ENCODE measurements around the gene KRT34.

KRT34 gene

GRCh38 chr17:41332239-41332638 is 49.9 kb downstream of the KRT34 start:
- no peak for DNase-seq (ENCODE audit: low read depth in 3 of 3)

GRCh38 chr17:41331606-41332005 is 50.5 kb downstream of the KRT34 start:
- no peak for DNase-seq (ENCODE audit: low read depth in 3 of 3)

GRCh38 chr17:41329279-41329948 is 52.7 kb downstream of the KRT34 start:
- peak in 1 of 3 experiments; percentile 22 for DNase-seq (ENCODE audit: low read depth in 3 of 3)

- no peak for DNase-seq (ENCODE audit: low read depth in 3 of 3)
Observed at GRCh38 chr17:41328207-41328606, 53.9 kb downstream of the KRT34 start.

Data from stimulated activated CD4-positive, alpha-beta T cell treated with anti-CD3 and anti-CD28 coated beads, TNF-alpha, amount 100 ng/mL, for 24 hours (primary cell).